ENCODE data around the gene ABCG4.

Gene ABCG4

GRCh38 chr11:119206511-119207414 lies 57.9 kb downstream of the ABCG4 start:
- DNase-seq (ENCODE audit: low spot score): no peak

GRCh38 chr11:119207415-119207960 lies 58.6 kb downstream of the ABCG4 start:
- no peak for DNase-seq (ENCODE audit: low spot score)

- no peak for DNase-seq (ENCODE audit: low spot score)
Measured at GRCh38 chr11:119209186-119209585, 60.3 kb downstream of the ABCG4 start.

GRCh38 chr11:119210050-119210449 lies 61.2 kb downstream of the ABCG4 start:
- no peak for DNase-seq (ENCODE audit: low spot score)

Measured in hematopoietic multipotent progenitor cell treated with erythropoietin and hydrocortisone succinate and interleukin-3 and kit ligand, for 17 days (in vitro differentiated cells).